Keratinocyte (primary cell): ENCODE data around the gene TOM1L2.

Experiments used
- CTCF ChIP-seq, 3 experiments: IDR thresholded peaks in 1 of 3; conservative IDR thresholded peaks in 1 of 3; optimal IDR thresholded peaks in 1 of 3; 2 replicates in 2 of 3; 3 replicates in 1 of 3; pipeline versions ENCODE3 to v1.5.1; 2011; ENCODE audit warnings: low read length in 3 of 3, mild to moderate bottlenecking in 3 of 3, moderate library complexity in 2 of 3, control low read depth in 1 of 3, inconsistent platforms in 1 of 3; ENCODE audit not compliant: insufficient read depth in 2 of 3; ENCODE audit errors: extremely low read depth in 1 of 3
- EZH2 ChIP-seq: IDR thresholded peaks from one replicate; pipeline ENCODE4 v1.6.1; 2012; ENCODE audit warnings: inconsistent platforms, mild to moderate bottlenecking, low read length, moderate library complexity

DNA sequence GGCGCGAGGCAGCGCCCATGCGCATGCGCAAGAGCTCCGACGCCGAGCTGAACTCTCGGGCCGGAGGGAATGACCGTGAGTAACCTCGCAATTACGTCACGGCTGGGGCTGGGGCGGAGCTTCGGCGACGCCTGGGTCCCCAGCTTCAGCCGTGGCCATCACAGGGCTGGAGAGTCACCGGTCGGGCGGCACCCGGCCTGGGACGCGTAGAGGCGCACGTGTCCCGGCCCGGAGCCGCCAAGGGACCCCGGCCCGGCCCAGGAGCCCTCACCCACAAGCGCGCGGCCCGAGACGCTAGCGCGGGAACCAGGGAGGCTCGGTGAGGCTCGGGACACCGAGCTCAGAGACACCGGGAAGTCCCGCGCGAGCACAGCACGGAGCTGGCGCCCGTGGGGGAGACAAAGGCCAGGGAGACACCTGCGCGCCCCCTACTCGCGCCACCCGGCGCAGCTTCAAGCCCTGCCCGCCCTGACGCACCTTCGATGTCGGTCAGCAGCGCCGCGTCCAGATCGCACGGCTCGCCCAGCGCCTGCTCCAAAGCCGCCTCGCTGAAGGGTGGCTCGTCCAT is 135.9 kb downstream of the TOM1L2 start:
- TF ChIP-seq CTCF (optimal IDR thresholded peaks at IDR 0.05 in 1 of 3, IDR thresholded peaks at IDR 0.05 in 1 of 3, conservative IDR thresholded peaks at IDR 0.05 in 1 of 3; ENCODE audit: extremely low read depth in 1 of 3, insufficient read depth in 2 of 3, low read length in 3 of 3): no peak
- TF ChIP-seq EZH2: no peak
